Neural progenitor cell (in vitro differentiated cells): ENCODE results near the gene TGFB2. TPM values are rescaled to one million over a fixed set of nuclear protein-coding genes. Genes with fewer than 3 reads are reported as not detected.

Experiments
- DNase-seq: peaks from one replicate; pipeline ENCODE4 v3.0.0-alpha.2; 2016; ENCODE audit warnings: low spot score
- H2AFZ ChIP-seq: fragments of 200-600 bp; sonication (generic); replicated peaks from 2 replicates; pipeline ENCODE4 v1.6.1; 2016; ENCODE audit warnings: antibody characterized with exemption
- H3F3A ChIP-seq: fragments of 200-600 bp; sonication (generic); 2 replicates; pipeline ENCODE4 v1.6.1; 2016; ENCODE audit warnings: antibody characterized with exemption, low read depth
- H3K27ac ChIP-seq: fragments of 200-600 bp; sonication (generic); 2 replicates; pipeline ENCODE4 v1.5.1; 2016; ENCODE audit warnings: mild to moderate bottlenecking
- H3K27me3 ChIP-seq: fragments of 200-600 bp; sonication (generic); 2 replicates; pipeline ENCODE4 v1.6.1; 2016; ENCODE audit warnings: mild to moderate bottlenecking, moderate library complexity
- H3K36me3 ChIP-seq: fragments of 200-600 bp; sonication (generic); 2 replicates; pipeline ENCODE4 v1.5.1; 2016
- H3K4me1 ChIP-seq: fragments of 200-600 bp; sonication (generic); 2 replicates; pipeline ENCODE4 v1.6.1; 2016; ENCODE audit warnings: mixed run types
- H3K4me2 ChIP-seq: fragments of 200-600 bp; sonication (generic); 2 replicates; pipeline ENCODE4 v1.6.1; 2016
- H3K4me3 ChIP-seq: fragments of 200-600 bp; sonication (generic); 2 replicates; pipeline ENCODE4 v1.5.1; 2016
- H3K79me2 ChIP-seq: fragments of 200-600 bp; sonication (generic); 2 replicates; pipeline ENCODE4 v1.6.1; 2016; ENCODE audit warnings: low read depth
- H3K9ac ChIP-seq: fragments of 200-600 bp; sonication (generic); 2 replicates; pipeline ENCODE4 v1.6.1; 2016
- H3K9me3 ChIP-seq: fragments of 200-600 bp; sonication (generic); 2 replicates; pipeline ENCODE4 v1.5.1; 2016; ENCODE audit warnings: low read depth
- H4K20me1 ChIP-seq: fragments of 200-600 bp; sonication (generic); 2 replicates; pipeline ENCODE4 v1.6.1; 2016; ENCODE audit warnings: low read depth
- H3K27ac Mint-ChIP-seq: 3 replicates; pipeline ENCODE4 v1.8.0; 2021; ENCODE audit warnings: mixed read lengths
- H3K27me3 Mint-ChIP-seq: 2 replicates; pipeline ENCODE4 v1.8.0; 2022; ENCODE audit warnings: low read depth, mild to moderate bottlenecking, inconsistent platforms, moderate library complexity, mixed read lengths; ENCODE audit not compliant: insufficient read depth
- H3K36me3 Mint-ChIP-seq: 3 replicates; pipeline ENCODE4 v1.8.0; 2021; ENCODE audit warnings: mixed read lengths
- H3K4me1 Mint-ChIP-seq: 3 replicates; pipeline ENCODE4 v1.8.0; 2021; ENCODE audit warnings: mixed read lengths
- H3K4me3 Mint-ChIP-seq: 3 replicates; pipeline ENCODE4 v1.8.0; 2021; ENCODE audit warnings: mild to moderate bottlenecking, moderate library complexity, mixed read lengths
- H3K9me3 Mint-ChIP-seq: 3 replicates; pipeline ENCODE4 v1.8.0; 2020; ENCODE audit warnings: mixed read lengths
- EZH2 ChIP-seq: fragments of 200-600 bp; sonication (generic); IDR thresholded peaks from 2 replicates; pipeline ENCODE4 v1.6.1; 2017; ENCODE audit warnings: antibody characterized with exemption, mild to moderate bottlenecking, moderate library complexity
- EZH2phosphoT487 ChIP-seq: fragments of 200-600 bp; sonication (generic); IDR thresholded peaks from 2 replicates; pipeline ENCODE4 v1.6.1; 2017; ENCODE audit warnings: antibody characterized with exemption
- total RNA-seq: library from RNA; depleted of rRNA; stranded (reverse); fragments of >200 nt; gene quantifications from 2 replicates; pipeline ENCODE4 v1.2.3, GENCODE V29; 2015; ENCODE audit warnings: low replicate concordance
- TF ChIP-seq, protein P1 (sequence below): fragments of 200-600 bp; sonication (generic); IDR thresholded peaks from 2 replicates; pipeline ENCODE4 v1.5.1; 2017; ENCODE audit warnings: antibody characterized with exemption, mild to moderate bottlenecking

Gene TGFB2
- total RNA-seq, 1 donor from 2014 or later = 1.9 TPM

- Histone ChIP-seq H3K27ac (no peak overlapping the region), H3F3A (peaks cover 6% of the 10 kb centered on the region), H4K20me1 (no peaks in the 10 kb centered on the region), H3K79me2 (no peaks in the 10 kb centered on the region), H3K9me3 (no peaks in the 10 kb centered on the region), H3K4me2 (no peak overlapping the region), H3K4me1 (peaks cover 35% of the 10 kb centered on the region), H3K4me3 (no peak overlapping the region), H3K9ac (no peak overlapping the region), H3K36me3 (no peaks in the 10 kb centered on the region), H2AFZ (no peak overlapping the region), H3K27me3 (no peaks in the 10 kb centered on the region)
- DNase-seq = no peak
- TF ChIP-seq EZH2phosphoT487 (no peak), EZH2 (no peak)
- TF ChIP-seq, protein P1, sequence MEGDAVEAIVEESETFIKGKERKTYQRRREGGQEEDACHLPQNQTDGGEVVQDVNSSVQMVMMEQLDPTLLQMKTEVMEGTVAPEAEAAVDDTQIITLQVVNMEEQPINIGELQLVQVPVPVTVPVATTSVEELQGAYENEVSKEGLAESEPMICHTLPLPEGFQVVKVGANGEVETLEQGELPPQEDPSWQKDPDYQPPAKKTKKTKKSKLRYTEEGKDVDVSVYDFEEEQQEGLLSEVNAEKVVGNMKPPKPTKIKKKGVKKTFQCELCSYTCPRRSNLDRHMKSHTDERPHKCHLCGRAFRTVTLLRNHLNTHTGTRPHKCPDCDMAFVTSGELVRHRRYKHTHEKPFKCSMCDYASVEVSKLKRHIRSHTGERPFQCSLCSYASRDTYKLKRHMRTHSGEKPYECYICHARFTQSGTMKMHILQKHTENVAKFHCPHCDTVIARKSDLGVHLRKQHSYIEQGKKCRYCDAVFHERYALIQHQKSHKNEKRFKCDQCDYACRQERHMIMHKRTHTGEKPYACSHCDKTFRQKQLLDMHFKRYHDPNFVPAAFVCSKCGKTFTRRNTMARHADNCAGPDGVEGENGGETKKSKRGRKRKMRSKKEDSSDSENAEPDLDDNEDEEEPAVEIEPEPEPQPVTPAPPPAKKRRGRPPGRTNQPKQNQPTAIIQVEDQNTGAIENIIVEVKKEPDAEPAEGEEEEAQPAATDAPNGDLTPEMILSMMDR = no peak
- H3K9me3 Mint-ChIP-seq = no peaks in the 10 kb centered on the region
- no peaks in the 10 kb centered on the region for H3K36me3 Mint-ChIP-seq
- H3K4me1 Mint-ChIP-seq = peaks cover 48% of the 10 kb centered on the region
- H3K27me3 Mint-ChIP-seq = peaks cover 4% of the 10 kb centered on the region
- H3K4me3 Mint-ChIP-seq = no peak overlapping the region
- peak overlapping the region; percentile 97 for H3K27ac Mint-ChIP-seq
Measured at GRCh38 chr1:218462587-218462986, 117.5 kb downstream of the TGFB2 start.

DNA sequence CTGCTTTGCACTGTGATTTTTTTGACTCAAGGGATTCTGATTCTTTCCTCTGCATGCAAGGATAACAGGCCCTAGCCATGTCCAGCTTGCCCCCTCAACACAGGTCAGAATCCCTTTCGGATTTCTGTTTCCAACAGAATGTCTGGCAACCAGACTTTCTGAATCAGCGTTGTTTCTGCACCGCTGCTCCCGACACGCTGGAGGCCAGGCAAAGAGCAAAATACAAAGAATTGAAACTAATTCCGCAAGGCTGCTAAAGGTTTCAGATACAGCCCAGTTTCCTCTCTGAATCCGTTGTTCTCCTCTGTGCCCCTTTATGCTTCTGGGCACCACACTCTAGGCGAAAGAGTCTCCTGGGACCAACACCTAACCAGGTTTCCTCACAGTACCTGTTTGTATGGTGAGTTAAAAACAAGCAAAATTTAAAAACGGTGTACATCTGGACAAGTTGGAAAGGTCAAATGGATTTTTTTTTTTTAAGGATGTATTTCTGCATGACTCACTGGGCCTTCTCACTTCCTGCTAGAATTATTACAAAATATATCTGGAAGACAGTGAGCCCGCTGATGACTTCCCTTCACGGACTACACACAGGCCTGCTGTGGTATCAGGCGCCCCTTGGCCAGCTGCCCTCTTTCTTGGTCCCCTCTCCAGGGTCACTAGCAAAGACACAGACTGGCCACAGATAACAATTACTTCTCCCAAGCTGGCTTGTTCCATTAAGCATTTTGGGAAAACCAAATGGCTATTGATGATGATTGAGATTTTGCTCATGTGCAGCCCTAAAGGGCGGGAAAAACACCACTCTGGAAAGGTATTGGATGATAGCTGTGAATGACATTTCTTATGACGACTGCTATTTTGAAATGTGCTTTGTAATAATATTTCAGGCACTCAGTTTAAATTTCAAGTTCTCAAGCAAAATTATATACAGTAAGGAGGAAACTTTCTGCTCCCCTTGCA, 118.3 kb downstream of the TGFB2 start:
- Mint-ChIP-seq H3K27me3 (peaks cover 4% of the 10 kb centered on the region), H3K4me1 (peaks cover 48% of the 10 kb centered on the region), H3K36me3 (no peaks in the 10 kb centered on the region), H3K9me3 (no peaks in the 10 kb centered on the region), H3K27ac (peak overlapping the region; percentile 97), H3K4me3 (peak overlapping the region; percentile 10)
- Histone ChIP-seq H2AFZ (peak overlapping the region; percentile 46), H3K9ac (no peak overlapping the region), H3K4me3 (no peak overlapping the region), H3K36me3 (no peaks in the 10 kb centered on the region), H3K79me2 (no peaks in the 10 kb centered on the region), H3K27ac (peak overlapping the region; percentile 63), H3K27me3 (no peaks in the 10 kb centered on the region), H3K4me1 (peaks cover 35% of the 10 kb centered on the region), H3F3A (peaks cover 6% of the 10 kb centered on the region), H3K9me3 (no peaks in the 10 kb centered on the region), H4K20me1 (no peaks in the 10 kb centered on the region), H3K4me2 (no peak overlapping the region)
- DNase-seq = peak; percentile 70
- TF ChIP-seq, protein P1 = no peak
- TF ChIP-seq EZH2 (no peak), EZH2phosphoT487 (no peak)

GRCh38 chr1:218464871-218465270, 119.7 kb downstream of the TGFB2 start:
- Mint-ChIP-seq H3K9me3 (no peaks in the 10 kb centered on the region), H3K4me1 (peaks cover 36% of the 10 kb centered on the region)

More at GRCh38 chr1:218464871-218465270, 119.7 kb downstream of the TGFB2 start:
- Mint-ChIP-seq H3K27ac (no peak overlapping the region), H3K36me3 (no peaks in the 10 kb centered on the region), H3K27me3 (peaks cover 2% of the 10 kb centered on the region), H3K4me3 (no peak overlapping the region)
- H3K4me1 ChIP-seq = peaks cover 23% of the 10 kb centered on the region
- no peaks in the 10 kb centered on the region for H3K9me3 ChIP-seq
- no peak overlapping the region for H3K4me2 ChIP-seq
- TF ChIP-seq, protein P1 = no peak
- TF ChIP-seq EZH2phosphoT487 (no peak), EZH2 (no peak)
- H4K20me1 ChIP-seq = no peaks in the 10 kb centered on the region
- no peak for DNase-seq
- no peaks in the 10 kb centered on the region for H3K36me3 ChIP-seq
- no peak overlapping the region for H2AFZ ChIP-seq
- no peak overlapping the region for H3K9ac ChIP-seq
- no peak overlapping the region for H3K27ac ChIP-seq
- H3K79me2 ChIP-seq = no peaks in the 10 kb centered on the region
- no peak overlapping the region for H3K4me3 ChIP-seq
- peaks cover 6% of the 10 kb centered on the region for H3F3A ChIP-seq
- H3K27me3 ChIP-seq = no peaks in the 10 kb centered on the region
